Panc1 (cell line): ENCODE data around the gene UBE2R2.

ENCODE experiments used
- POLR2AphosphoS5 ChIP-seq: IDR thresholded peaks from 2 replicates; pipeline ENCODE4 v1.6.1; 2012; ENCODE audit warnings: mild to moderate bottlenecking, low read depth, low read length, moderate library complexity
- SIN3A ChIP-seq: IDR thresholded peaks from 2 replicates; pipeline ENCODE4 v1.6.1; 2012; ENCODE audit warnings: low read depth, mild to moderate bottlenecking, low read length, moderate library complexity, borderline replicate concordance; ENCODE audit not compliant: insufficient read depth
- TCF7L2 ChIP-seq: IDR thresholded peaks from 2 replicates; pipeline ENCODE4 v1.6.1; 2011; ENCODE audit warnings: mild to moderate bottlenecking, low read depth, low read length, inconsistent platforms
- TF ChIP-seq, protein P1 (sequence below): fragments of 450-650 bp; IDR thresholded peaks from 2 replicates; pipeline ENCODE4 v1.5.1; 2017; ENCODE audit warnings: mild to moderate bottlenecking
- TF ChIP-seq, protein P2 (sequence below), 2 experiments: IDR thresholded peaks; 2 replicates each; pipeline ENCODE4 v1.6.1; 2011 to 2012; ENCODE audit warnings: low read depth in 2 of 2, control low read depth in 1 of 2, low read length in 1 of 2, mild to moderate bottlenecking in 1 of 2, moderate library complexity in 1 of 2; ENCODE audit not compliant: insufficient read depth in 1 of 2

DNA sequence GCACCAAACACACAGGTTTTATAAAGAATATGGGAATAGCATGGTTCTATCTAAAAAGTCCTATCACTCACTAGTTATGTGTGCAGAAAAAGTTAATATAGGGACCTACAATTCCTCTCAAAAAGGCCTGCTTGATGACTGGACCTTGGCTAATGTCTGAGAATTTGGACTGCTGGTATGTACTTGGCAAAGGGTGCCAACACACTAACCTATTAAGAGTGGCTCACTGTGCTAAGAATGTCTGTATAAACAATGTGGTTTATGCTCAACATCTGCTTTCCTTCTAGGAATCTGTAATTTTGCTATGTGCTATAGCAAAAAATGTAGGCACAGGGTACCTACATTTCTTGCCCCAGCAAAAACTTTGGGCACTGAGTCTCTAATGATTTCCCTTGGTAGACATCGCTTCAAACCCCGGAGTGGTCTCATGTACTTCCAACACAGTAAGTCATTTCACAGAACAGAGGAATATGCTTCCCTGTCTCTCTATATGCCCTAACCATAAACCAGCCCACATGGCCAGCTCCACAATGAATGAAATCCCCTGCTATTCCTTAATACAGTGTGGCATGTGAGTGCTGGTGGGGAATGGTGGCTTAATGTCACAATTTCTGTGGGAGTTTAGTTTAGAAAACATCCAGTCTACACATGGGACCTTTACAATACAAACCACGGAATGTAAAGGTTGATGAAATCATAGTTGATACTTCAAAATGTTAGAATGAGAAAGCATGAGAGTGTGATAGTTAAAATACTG, 130.0 kb downstream of the UBE2R2 start:
- TF ChIP-seq POLR2AphosphoS5, result no peak
- TF ChIP-seq, protein P1, sequence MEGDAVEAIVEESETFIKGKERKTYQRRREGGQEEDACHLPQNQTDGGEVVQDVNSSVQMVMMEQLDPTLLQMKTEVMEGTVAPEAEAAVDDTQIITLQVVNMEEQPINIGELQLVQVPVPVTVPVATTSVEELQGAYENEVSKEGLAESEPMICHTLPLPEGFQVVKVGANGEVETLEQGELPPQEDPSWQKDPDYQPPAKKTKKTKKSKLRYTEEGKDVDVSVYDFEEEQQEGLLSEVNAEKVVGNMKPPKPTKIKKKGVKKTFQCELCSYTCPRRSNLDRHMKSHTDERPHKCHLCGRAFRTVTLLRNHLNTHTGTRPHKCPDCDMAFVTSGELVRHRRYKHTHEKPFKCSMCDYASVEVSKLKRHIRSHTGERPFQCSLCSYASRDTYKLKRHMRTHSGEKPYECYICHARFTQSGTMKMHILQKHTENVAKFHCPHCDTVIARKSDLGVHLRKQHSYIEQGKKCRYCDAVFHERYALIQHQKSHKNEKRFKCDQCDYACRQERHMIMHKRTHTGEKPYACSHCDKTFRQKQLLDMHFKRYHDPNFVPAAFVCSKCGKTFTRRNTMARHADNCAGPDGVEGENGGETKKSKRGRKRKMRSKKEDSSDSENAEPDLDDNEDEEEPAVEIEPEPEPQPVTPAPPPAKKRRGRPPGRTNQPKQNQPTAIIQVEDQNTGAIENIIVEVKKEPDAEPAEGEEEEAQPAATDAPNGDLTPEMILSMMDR, result no peak
- TF ChIP-seq SIN3A, result no peak
- TF ChIP-seq, protein P2, sequence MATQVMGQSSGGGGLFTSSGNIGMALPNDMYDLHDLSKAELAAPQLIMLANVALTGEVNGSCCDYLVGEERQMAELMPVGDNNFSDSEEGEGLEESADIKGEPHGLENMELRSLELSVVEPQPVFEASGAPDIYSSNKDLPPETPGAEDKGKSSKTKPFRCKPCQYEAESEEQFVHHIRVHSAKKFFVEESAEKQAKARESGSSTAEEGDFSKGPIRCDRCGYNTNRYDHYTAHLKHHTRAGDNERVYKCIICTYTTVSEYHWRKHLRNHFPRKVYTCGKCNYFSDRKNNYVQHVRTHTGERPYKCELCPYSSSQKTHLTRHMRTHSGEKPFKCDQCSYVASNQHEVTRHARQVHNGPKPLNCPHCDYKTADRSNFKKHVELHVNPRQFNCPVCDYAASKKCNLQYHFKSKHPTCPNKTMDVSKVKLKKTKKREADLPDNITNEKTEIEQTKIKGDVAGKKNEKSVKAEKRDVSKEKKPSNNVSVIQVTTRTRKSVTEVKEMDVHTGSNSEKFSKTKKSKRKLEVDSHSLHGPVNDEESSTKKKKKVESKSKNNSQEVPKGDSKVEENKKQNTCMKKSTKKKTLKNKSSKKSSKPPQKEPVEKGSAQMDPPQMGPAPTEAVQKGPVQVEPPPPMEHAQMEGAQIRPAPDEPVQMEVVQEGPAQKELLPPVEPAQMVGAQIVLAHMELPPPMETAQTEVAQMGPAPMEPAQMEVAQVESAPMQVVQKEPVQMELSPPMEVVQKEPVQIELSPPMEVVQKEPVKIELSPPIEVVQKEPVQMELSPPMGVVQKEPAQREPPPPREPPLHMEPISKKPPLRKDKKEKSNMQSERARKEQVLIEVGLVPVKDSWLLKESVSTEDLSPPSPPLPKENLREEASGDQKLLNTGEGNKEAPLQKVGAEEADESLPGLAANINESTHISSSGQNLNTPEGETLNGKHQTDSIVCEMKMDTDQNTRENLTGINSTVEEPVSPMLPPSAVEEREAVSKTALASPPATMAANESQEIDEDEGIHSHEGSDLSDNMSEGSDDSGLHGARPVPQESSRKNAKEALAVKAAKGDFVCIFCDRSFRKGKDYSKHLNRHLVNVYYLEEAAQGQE (IDR thresholded peaks at IDR 0.05; ENCODE audit: insufficient read depth in 1 of 2, low read depth in 2 of 2, low read length in 1 of 2), result no peak
- TF ChIP-seq TCF7L2, result no peak
